Mammary epithelial cell (primary cell): ENCODE measurements around the gene STX18.

ENCODE experiments used
- CTCF ChIP-seq, 2 donors: IDR thresholded peaks in 1 of 2; conservative IDR thresholded peaks in 1 of 2; 2 replicates each; pipeline ENCODE4 v1.5.1; 2011 to 2012; ENCODE audit warnings: inconsistent platforms in 2 of 2, low read length in 2 of 2, mild to moderate bottlenecking in 2 of 2, control low read depth in 1 of 2, low read depth in 1 of 2; ENCODE audit not compliant: insufficient read depth in 1 of 2; ENCODE audit errors: extremely low read depth in 1 of 2
- EZH2 ChIP-seq: IDR thresholded peaks from 2 replicates; pipeline ENCODE4 v1.6.1; 2012; ENCODE audit warnings: low read length, inconsistent platforms, borderline replicate concordance

- TF ChIP-seq CTCF (conservative IDR thresholded peaks at IDR 0.05 in 1 of 2, IDR thresholded peaks at IDR 0.05 in 1 of 2; ENCODE audit: extremely low read depth in 1 of 2, insufficient read depth in 1 of 2, low read depth in 1 of 2, low read length in 2 of 2), result no peak
- no peak for TF ChIP-seq EZH2
Observed at GRCh38 chr4:4549534-4549933, 7.7 kb upstream of the STX18 start.
